ENCODE measurements around the gene TBX2.

- TF ChIP-seq CTCF (conservative IDR thresholded peaks at IDR 0.05; ENCODE audit: low read depth, low read length), result no peak
- TF ChIP-seq EZH2 (IDR thresholded peaks at IDR 0.05; ENCODE audit: borderline replicate concordance, low read depth, low read length, poor library complexity, severe bottlenecking), result no peak
Measured at GRCh38 chr17:61371179-61371578, 28.5 kb upstream of the TBX2 start.

All from A673 (cell line).